Bone marrow (tissue), 2 donors: ENCODE measurements around the gene PDCD4.
A peak's percentile ranks its signal among the peaks of the same experiment; 100 is the strongest.

Experiments
- DNase-seq, 2 donors: peaks; one replicate each; lab custom pipeline; 2025; lab: John Stamatoyannopoulos, UW

PDCD4 gene

DNA sequence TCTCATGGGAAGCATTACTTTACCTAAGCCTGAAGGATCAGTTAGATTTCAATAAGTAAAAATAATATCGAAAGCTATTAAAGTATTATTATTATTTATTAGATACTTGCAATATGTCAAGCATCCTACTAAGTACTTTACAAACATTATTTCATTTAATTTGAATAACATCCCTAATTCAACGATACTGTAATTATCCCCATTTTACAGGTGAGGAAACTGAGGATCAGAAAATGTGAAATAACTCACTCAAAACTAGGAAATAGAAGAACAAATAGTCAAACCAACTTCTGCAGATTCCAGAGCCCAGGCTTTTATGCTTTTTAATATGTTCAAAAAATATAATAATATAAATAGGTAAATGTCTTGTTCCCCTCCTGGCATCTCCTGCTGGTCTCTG lies 10.3 kb upstream of the PDCD4 start:
- DNase-seq = no peak

DNA sequence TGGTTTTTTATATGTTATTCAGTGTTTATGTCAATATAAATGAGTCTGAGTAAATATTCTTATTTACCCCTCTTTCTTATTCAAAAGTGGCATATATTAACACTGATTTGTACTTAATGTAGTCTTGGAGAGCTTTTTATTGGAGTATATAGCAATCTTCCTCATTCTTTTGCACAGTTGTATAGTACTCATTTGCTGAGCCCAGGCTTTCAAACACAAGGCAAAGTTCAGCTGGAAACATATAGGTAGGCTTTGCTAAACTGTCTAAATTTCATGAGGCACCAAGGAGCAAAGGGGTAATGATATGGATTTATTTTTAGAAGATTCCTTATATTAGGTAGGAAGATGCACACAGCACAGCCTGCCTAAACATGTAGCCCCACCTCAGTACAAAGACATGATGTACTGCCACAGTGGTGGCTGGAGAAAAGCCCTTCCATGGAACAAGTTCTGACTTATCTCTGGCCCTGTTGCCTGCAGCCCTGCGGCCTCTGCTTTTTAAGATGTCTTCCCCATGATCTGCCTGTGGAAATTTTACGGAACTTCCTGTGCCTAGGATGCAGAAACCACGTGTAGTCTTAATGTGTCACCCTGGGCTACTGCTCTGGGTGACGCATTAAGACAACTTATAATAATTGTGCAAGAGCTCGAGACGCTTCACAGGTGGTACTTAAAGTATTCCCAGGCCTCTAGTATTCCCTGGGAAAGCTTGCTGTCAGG lies 9.6 kb upstream of the PDCD4 start:
- DNase-seq = no peak

DNA sequence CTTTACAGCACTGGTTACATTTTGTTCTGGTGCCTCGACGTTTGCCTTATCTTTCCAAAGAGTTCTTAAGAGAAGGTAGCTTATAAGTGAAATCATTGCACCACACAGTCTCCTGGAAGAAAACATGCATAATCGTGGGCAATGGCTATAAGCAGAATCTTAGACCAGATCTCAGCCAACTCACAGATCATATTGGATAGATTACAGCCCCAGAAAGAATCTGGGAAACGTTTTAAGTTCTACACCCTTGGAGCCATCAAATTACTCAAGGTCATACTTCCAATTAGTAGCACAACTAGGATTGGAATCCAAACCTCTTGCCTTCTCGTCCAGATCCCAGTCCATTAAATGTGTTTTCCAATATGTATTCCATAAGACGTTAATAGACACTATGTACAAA lies 8.8 kb upstream of the PDCD4 start:
- no peak for DNase-seq

DNA sequence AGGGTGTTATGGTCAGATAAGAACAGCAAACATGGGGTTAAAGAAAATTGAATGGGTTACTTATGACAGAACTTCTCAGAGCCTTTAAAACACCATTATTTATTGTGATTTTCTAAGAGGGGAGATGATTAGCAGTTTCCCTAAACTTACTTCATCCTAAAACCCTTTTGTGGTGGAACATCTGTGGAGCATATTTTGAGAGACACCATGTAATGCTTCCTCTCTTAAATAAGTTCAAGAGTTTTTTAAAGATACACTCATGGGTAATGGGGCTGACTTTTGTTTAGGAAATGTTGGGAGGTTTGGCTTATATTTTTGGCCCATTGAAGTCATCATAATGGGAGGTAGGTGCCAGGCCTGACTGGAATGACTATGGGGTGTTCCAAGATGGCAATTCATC lies 8.4 kb upstream of the PDCD4 start:
- peak in 1 of 2 donors; percentile 13 for DNase-seq

DNA sequence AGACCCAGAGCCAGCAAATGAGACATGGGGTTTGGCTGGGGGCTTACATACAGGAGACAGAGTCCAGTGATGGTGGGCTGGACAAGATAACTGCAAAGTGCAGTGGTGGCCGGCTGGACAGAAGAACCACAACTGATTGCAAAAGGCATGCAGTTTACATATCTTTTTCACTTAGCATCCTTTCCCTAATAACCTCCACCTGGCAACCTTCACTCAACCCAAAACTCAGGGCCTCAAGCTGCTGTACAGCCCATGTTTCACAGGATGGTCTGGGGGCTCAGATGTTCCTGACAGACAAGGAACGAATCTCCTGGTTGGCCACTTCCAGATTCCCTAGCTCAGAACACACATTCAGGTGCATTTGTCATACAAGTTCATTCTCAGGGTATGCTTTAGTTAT lies 7.8 kb upstream of the PDCD4 start:
- no peak for DNase-seq

DNA sequence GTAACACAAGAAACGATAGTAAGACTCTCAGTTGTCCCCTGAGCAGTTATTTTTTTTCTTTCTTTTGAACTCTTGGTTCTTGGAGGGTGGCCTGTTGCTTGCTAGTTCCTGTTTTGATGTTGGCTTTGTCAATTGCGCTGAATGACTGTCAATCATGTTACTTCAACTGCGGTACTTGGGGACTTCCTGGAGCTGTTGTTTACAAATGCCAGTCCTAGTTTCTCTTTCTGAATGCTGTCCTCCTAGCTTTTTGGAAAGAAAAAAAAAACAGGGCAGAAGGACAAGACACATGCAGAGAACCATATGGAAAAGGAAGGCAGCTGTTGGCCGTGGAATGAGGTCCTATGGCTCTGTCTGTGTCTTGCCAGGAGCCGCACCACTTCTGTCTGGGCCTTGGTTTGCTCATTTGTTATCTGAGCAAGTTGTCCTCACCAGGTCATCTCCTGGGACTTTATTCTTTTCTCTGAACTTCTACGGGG lies 7.0 kb upstream of the PDCD4 start:
- peak in 1 of 2 donors; percentile 97 for DNase-seq

DNA sequence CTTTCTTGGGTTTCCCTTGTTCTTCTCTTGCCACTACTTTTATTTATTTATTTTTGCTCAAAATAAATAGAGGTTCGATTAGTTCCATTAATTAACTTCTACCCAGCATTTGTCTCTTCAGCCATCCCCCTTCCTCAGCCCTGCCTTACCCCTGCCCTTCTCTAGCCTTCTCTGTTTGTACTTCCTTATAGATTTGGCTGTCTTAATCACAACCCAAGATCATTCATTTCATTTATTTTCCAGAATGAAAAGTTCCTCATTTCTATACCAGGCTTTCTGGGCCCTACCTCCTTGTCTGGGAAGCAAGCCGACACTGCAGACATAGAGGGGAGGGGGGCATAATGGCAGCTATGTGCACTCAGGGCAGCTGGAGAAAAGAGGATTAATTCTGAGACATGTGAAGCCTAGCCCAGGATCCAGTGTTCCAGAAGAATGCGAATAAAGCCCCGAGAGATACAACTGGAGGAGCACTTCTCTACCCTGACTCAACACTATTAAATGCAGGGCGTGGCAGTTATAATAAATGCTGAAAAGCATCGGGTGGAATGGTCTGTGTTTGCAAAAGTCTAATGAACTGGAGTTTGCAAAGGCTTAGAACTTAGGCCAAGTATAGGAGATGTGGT lies 6.4 kb upstream of the PDCD4 start:
- DNase-seq = peak in 1 of 2 donors; percentile 21

DNA sequence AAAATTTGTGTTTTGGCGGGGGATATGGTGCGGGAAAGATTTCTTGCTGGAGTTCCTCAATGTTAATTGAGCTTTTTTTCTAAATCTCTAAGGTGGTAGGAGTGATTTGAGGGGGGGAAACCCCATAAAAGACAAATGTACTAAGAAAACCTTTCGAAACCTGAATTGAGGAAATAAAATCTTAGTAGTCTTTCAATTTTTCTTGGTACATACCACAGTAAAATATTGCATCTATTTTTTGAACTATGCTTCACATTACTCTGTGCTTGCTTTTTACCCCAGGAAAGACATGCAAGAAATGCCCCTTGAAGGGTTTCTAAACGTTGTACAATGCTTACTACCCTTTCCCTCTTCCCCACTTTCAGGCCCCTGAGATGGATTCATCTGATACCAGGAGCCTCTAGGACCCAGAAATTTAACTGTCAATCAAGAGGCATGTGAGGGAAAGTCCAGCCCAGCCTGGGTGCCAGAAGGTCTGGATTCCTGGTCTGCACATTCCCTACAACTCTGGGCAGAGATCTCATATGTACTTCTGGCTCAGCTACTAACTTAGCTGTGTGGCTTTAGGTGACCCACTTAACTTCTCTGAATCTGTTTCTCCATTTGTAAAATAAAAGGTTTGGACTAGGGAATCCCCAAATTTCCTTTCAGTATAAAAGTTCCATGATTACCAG lies 5.8 kb upstream of the PDCD4 start:
- no peak for DNase-seq

DNA sequence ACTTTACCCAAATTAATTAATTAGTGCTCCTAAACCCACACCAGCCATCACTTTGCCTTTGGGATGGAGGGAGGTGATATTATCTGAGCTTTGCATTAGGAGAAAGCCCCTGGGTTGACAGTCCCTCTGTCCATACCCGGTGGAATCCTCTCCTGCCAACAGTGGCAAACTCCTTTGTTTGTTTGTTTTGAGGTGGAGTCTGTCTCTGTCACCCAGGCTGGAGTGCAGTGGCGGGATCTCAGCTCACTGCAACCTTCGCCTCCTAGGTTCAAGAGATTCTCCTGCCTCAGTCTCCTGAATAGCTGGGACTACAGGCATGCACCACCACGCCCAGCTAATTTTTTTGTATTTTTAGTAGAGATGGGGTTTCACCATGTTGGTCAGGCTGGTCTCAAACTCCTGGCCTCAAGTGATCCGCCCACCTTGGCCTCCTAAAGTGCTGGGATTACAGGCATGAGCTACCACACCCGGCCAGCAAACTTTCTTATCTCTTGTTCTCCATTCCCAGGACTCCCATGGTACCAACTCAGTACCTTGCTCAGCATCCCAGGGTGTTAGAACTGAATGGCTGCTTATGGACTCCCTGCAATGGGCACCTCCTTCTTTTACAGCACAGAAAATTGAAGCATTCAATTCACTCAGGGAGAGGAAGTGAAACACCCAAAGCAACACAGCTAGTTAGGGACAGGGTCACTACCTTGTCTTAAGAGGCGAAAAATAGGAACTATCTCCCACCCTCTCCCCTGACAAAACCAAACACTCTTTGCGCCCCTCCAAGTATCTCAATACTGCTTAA lies 4.5 kb upstream of the PDCD4 start:
- peak in 1 of 2 donors; percentile 20 for DNase-seq

DNA sequence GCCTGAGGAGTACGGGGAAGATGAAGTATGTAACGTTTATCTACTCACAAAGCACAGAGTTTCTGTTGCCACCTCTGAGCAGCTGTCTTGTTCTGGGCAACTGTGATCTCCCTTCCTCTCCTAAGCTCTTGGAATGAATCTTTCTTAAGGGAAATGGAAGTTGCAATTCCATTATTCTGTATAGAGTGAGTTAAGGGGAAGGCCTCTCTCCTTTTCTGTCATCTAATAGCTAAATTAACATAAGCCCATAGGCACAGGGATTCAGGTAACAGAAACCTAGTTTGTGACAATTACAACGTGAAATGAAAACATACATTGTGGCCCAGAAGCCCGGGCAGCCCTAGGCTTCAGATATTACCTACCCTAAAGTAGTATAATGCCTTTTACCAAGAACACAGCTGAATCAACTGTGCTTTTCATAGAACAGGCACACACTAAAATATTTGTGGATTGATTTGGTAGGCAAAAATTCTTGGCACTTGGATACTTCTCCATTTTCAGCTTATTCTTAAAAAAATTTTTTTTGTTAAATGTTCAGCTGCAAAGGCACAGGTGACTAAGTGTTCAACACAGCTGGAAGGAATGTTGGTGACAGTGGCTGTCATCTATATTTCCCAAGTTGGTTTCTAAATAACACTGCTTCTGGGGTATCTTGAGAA lies 3.8 kb upstream of the PDCD4 start:
- DNase-seq = no peak

DNA sequence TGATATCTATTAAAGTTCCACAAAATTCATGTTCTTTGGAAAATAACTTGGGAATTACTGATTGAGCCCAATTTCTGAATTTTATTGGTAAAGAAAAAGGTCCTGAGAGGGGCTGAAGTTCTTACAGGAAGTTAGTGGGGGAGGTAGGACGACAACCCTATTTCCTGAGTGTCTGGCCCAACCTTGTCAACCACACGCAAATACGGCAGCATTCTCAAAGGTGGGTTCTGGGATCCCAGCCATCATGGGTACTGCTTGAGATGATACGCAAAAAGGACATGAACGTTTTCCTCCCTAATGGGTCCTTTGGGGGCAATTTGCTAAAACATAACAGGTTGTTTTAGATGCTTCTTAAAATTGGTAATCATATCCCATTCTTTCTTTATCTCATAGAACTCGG lies 2.7 kb upstream of the PDCD4 start:
- peak in 1 of 2 donors; percentile 38 for DNase-seq

DNA sequence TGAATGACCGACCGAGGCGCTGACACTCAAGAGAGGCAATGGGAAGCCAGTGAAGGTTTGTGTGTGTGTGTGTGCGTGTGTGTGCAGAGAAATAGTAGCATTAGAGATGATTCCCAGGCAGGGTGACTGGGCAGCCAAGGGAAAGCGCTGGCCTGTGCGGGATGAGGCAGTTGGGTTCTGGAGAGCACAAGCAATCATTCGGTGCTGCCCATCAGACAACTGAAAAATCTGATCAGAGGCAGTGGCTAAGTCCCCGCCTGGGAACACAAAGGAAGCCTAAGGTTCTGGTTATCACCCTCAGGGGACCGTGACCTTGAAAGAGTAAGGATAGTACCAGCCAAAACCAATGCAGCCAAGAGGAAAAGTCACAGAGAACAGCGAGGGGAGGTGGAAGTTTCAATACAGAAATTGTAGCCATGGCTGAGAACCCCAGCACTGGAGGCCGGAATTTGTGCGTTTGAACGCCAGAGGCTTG lies 868 bp upstream of the PDCD4 start:
- no peak for DNase-seq

DNA sequence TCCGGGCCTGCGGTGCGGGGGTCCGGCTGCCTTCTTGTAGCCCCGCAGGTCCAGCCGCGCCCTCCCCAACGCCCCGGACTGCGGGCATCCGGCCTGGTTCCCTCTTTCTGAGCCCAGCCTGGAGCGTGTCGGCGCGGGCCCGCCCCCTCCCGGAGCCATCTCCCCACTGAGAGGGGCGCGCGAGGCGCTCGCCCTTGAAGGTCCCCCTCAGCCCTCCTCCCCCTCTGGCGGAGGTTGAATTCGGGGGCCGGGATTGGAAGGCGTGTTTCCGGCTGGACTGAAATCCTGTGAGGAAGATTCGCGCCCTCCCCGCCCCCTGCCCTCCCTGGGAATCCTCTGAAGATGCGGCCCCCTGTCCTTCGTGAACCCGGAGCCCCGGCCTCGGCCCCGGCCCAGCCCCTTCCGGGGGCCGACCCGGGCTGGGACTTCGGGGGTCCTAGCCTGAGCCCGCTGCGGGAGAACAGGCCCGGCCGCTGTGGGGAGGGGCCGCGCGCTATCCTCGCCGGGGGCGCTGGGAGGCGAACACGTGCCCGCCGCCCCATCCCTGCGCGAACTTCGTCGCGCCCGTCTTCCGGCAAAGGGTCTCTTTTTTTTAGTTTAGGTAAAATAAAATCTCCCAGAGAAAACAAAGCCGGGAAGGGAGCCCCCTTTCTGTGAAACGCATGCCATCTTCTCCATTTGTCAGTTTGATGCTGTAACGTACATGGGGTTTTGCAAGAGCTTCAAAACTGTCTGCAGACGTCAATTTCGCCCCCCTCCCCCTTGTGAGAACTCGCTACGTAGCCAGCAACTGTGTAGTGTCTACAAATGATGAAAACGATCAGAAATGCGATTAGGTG lies 636 bp downstream of the PDCD4 start:
- peak; percentile 38 to 76 for DNase-seq

DNA sequence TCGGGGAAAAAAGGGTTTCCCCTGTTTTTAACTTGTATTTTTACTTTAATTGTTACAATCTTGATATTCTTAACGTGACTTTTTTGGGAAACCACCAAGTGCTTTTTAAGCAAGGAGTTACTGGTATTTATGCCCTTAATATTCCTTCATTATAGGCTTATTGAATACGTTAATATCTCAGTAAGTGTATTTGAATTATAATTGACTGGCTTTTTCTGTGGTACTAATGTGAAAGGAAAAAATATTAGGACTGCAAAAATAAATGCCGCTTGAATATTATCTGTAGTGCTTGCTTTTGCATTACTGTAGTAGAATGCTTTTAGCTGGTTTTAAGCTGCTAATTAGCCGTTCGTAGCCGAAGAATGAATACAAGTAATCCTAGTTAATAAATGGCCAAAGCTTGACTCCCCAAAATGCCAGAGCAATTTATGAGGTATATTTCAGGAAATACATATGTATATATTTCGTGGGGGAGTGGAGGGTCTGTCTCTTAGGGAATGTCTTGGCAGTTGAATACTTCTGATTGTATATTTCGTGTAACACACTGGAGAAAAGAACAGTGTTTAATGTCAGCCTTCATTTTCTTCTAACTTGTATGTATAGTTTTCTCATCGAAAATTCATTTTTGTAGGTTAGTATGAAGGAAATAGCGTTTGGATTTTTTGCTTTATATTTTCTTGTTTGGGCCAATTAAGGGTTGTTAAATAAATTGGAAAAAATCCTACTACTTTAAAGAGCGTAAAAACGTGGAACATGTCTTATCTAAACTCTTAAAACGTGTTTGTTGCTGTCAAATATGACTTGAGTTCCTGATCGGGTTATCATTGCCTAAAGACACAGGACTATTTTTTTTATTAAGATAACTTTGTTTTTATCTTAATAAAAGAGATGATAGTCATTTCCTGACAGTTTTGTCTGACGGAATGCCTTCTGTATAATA lies 1.5 kb downstream of the PDCD4 start:
- DNase-seq = no peak

DNA sequence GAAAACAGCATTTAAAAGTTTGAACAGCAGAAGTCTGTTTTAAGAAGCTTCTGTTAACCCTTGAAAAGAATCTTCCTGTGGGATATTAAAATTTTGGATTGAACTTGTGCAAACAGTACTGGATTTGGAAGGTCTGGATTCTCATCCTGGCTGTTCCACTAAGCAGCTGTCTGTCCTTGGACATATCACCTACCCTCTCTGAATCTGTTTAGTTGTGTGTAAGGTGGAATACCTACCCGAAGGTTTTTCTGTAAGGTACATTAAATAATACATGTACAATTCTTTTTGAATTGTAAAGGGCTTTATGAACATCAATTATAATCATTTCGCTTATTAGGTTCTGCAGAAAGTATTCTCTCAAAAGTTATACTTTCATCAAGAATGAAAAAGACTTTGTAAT lies 2.2 kb downstream of the PDCD4 start:
- DNase-seq = no peak

DNA sequence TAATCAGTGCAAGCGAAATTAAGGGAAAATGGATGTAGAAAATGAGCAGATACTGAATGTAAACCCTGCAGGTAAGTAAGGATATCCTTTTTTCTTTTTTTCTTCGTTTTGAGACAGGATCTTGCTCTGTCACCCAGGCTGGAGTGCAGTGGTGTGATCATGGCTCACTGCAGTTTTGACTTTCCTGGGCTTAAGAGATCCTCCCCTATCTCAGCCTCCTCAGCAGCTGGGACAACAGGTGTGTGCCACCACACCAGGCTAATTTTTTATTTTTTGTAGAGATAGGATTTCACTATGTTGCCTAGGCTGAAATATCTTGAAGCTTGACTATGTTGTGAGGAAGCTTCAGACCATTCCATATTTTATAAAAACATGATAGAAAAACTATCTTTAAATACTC lies 4.3 kb downstream of the PDCD4 start:
- DNase-seq = no peak

DNA sequence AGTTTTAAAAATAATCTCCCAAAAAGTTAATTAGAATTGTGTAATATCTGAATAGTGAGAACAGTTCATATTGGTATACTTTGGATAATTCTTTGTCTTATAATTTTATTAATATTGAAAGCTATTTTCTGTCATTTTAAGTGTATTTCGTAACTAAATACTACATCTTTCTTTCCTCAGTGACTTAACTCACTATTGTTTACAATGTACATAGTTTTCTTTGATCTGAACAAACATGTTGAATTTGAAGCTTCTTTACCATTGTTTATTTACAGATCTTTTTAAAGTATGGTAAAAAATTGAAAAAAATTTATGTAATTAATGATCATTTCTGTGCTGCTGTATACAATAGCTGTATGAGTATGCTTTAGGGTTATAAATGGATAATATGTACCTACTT lies 5.1 kb downstream of the PDCD4 start:
- no peak for DNase-seq

DNA sequence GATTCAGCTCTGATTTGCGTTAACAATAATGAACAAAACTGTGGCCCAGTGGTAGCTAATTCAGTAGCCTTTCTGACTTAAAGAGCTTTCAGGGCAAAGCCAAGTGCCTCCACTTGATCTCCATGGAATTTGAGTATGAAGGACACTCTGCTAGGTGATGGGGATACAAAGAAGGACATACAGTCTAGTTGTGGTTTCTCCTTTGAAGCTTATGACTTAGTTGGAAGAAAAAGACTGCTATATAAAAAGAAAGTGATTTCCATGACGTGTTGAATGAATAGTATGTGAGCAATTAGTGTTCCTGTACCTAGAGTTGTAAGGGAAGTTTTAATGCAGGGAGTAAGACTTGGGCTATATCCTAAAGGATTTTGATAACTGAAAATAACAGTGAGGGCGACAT lies 8.3 kb downstream of the PDCD4 start:
- DNase-seq = no peak

DNA sequence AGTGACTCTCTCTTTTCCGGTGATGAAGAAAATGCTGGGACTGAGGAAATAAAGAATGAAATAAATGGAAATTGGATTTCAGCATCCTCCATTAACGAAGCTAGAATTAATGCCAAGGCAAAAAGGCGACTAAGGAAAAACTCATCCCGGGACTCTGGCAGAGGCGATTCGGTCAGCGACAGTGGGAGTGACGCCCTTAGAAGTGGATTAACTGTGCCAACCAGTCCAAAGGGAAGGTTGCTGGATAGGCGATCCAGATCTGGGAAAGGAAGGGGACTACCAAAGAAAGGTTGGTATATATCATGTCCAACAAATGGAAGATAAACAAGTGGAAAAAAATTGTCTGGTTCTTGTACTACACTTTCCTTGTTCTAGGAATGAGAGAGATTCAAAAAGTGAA lies 9.5 kb downstream of the PDCD4 start:
- DNase-seq = no peak

DNA sequence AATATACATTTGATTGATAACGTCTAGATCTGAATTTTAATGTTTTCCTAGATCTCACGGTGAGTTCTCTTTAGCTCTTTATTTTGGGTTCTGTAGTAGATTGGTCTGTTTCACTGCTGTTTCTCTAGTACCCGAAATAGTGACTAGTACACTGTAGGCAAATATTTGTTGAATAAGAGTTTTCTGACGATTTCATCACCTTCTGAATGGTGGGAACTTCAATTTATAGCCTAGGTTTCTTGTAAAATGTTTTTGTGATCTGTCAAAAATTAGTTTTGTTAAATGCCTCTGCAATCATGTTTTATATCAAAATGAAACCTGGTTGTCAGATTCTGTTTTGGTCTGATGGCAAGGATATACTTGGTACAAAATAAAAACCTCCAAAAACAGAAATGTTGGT lies 10.2 kb downstream of the PDCD4 start:
- DNase-seq = no peak
